Measurements from ENCODE around the gene MS4A14. TPM values are rescaled to one million over a fixed set of nuclear protein-coding genes. Genes with fewer than 3 reads are reported as not detected.

MS4A14 gene
- total and polyA plus RNA-seq, 2 of the 8 experiments (the other 6 are each of a cell fraction or from before 2014, with no cell fraction given) = not detected

DNA sequence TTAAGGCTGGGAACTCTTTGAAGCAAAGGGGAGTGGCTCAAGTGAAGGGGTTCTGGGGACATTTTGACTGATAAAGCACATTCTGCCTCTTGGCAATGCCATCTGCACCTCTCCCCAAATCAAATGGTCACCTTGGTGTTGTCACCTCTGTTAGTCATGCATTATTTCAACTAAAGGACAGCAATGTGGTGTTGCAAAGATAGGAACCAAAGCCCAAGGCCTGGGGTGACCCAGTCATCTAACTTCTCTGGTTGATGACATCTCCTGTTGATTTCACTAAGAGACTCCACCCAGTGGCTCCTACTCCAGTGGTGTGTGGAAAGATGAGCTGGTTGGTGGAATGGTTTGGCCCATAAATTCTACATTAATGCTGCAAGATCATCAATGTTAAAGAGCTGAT is 51.6 kb downstream of the MS4A14 start:
- FAIRE-seq = no peak
- ChIA-PET CTCF (ENCODE audit: partially characterized antibody) (interaction anchor here (0.9 to 1.0 kb wide), 2 partner anchors 11 to 182 kb away, joined by 3 read pairs; no protein-coding TSS in a partner anchor), POLR2A (ENCODE audit: partially characterized antibody) (no interaction called here)
- TF ChIP-seq KDM5A (IDR thresholded peaks at IDR 0.05; ENCODE audit: low read length) = no peak
- no peak for TF ChIP-seq SIX5 (IDR thresholded peaks at IDR 0.05; ENCODE audit: low read depth, low read length)
- TF ChIP-seq CBX5 (IDR thresholded peaks at IDR 0.05; ENCODE audit: low read depth, low read length) = no peak
- TF ChIP-seq FOSL1 (IDR thresholded peaks at IDR 0.05; ENCODE audit: insufficient read depth, low read depth, low read length) = no peak
- TF ChIP-seq NRF1 (IDR thresholded peaks at IDR 0.05; ENCODE audit: low read depth, low read length) = no peak
- no peak for TF ChIP-seq BRCA1 (IDR thresholded peaks at IDR 0.05; ENCODE audit: low read depth, low read length)
- no peak for TF ChIP-seq SAP30 (IDR thresholded peaks at IDR 0.05; ENCODE audit: insufficient read depth, insufficient replicate concordance, low read length)
- no peak for TF ChIP-seq TBP (IDR thresholded peaks at IDR 0.05; ENCODE audit: low read depth, low read length)
- TF ChIP-seq KDM4A (IDR thresholded peaks at IDR 0.05; ENCODE audit: low read depth, low read length, severe bottlenecking) = no peak
- TF ChIP-seq CTCF (IDR thresholded peaks at IDR 0.05; ENCODE audit: control extremely low read depth in 1 of 3, insufficient read depth in 1 of 3, low read depth in 1 of 3, low read length in 3 of 3) = no peak
- TF ChIP-seq, protein P1, sequence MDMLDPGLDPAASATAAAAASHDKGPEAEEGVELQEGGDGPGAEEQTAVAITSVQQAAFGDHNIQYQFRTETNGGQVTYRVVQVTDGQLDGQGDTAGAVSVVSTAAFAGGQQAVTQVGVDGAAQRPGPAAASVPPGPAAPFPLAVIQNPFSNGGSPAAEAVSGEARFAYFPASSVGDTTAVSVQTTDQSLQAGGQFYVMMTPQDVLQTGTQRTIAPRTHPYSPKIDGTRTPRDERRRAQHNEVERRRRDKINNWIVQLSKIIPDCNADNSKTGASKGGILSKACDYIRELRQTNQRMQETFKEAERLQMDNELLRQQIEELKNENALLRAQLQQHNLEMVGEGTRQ (IDR thresholded peaks at IDR 0.05; ENCODE audit: low read length) = no peak
- no peak for TF ChIP-seq CHD2 (IDR thresholded peaks at IDR 0.05; ENCODE audit: low read length)

More for the DNA sequence above, 51.6 kb downstream of the MS4A14 start:
- Histone ChIP-seq H3K23me2 (ENCODE audit: low read depth, low read length) (no peaks in the 10 kb centered on the region), H2BK15ac (ENCODE audit: low read length) (no peak overlapping the region), H3K4me3 (ENCODE audit: extremely low read depth in 1 of 4, insufficient read depth in 2 of 4, low read depth in 3 of 4, low read length in 4 of 4) (no peak overlapping the region), H3K9ac (replicated peaks in 1 of 4; ENCODE audit: extremely low read depth in 1 of 4, low read depth in 3 of 4, low read length in 3 of 4) (no peak overlapping the region), H3K4me2 (ENCODE audit: insufficient read depth in 1 of 2, low read depth in 2 of 2, low read length in 2 of 2) (no peak overlapping the region), H3K27me3 (replicated peaks in 1 of 4; ENCODE audit: control insufficient read depth in 3 of 4, extremely low read depth in 1 of 4, insufficient read depth in 3 of 4, low read length in 3 of 4) (no peaks in the 10 kb centered on the region), H3K79me1 (ENCODE audit: low read depth, low read length) (no peaks in the 10 kb centered on the region), H4K5ac (ENCODE audit: insufficient read length, low read depth, low read length) (no peak overlapping the region), H2BK120ac (replicated peaks; ENCODE audit: low read depth, low read length) (no peak overlapping the region), H2BK12ac (ENCODE audit: low read depth, low read length) (no peak overlapping the region), H2BK5ac (ENCODE audit: low read depth, low read length) (no peak overlapping the region), H3K18ac (ENCODE audit: extremely low read depth, low read length) (no peak overlapping the region), H3K27ac (ENCODE audit: low read depth, low read length) (no peak overlapping the region), H3K9me3 (ENCODE audit: insufficient read depth in 2 of 2, low read depth in 1 of 2, low read length in 1 of 2) (peaks cover 2 to 12% of the 10 kb centered on the region in 2 experiments; a peak in 3 of 4 replicates), H4K8ac (ENCODE audit: extremely low read depth, insufficient read depth, low read length) (no peak overlapping the region), H4K20me1 (replicated peaks in 1 of 2; ENCODE audit: control insufficient read depth in 1 of 2, insufficient read depth in 2 of 2, low read length in 2 of 2) (no peaks in the 10 kb centered on the region), H2AFZ (ENCODE audit: low read length) (no peak overlapping the region), H3K56ac (replicated peaks; ENCODE audit: insufficient read length, low read depth, low read length) (no peak overlapping the region), H3K79me2 (ENCODE audit: control insufficient read depth in 1 of 2, insufficient read depth in 2 of 2, low read length in 2 of 2) (no peaks in the 10 kb centered on the region), H3K4me1 (replicated peaks in 1 of 4; ENCODE audit: control insufficient read depth in 3 of 4, insufficient read depth in 4 of 4, low read length in 3 of 4) (no peaks in the 10 kb centered on the region), H3K23ac (ENCODE audit: insufficient read length) (no peak overlapping the region), H3K4ac (replicated peaks; ENCODE audit: insufficient read length, low read depth, low read length) (no peak overlapping the region), H3K14ac (ENCODE audit: insufficient read length) (no peak overlapping the region), H3K36me3 (ENCODE audit: control insufficient read depth in 2 of 4, insufficient read depth in 4 of 4, low read length in 3 of 4) (no peaks in the 10 kb centered on the region), H4K91ac (replicated peaks; ENCODE audit: insufficient read length, low read length) (no peak overlapping the region), H2BK20ac (ENCODE audit: low read length) (no peak overlapping the region), H2AK5ac (ENCODE audit: low read depth, low read length) (no peak overlapping the region)
- DNase-seq (ENCODE audit: low read depth in 1 of 2, low spot score in 2 of 2) = no peak

Data from H1 (cell line).